Measurements from ENCODE around the gene SH3RF1.

Gene SH3RF1

DNA sequence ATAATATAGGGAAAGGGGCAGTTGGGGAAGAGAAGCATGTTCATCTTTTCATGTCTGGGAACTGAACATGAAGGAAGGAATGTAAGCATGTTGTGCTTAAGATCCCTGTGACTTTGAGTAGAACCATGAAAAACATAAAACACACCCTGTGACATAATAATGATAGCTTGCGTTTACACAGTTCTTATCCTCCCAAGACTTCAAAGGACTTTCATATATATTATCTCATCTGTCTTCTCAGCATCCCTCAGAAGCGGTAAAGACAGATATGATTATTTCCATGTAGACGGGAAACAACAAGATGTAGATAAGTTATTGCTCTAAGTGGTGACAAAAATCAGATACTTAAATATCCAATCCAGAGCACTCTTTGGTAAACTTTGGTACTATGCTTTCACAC, 3.3 kb upstream of the SH3RF1 start:
- no peak for DNase-seq

DNA sequence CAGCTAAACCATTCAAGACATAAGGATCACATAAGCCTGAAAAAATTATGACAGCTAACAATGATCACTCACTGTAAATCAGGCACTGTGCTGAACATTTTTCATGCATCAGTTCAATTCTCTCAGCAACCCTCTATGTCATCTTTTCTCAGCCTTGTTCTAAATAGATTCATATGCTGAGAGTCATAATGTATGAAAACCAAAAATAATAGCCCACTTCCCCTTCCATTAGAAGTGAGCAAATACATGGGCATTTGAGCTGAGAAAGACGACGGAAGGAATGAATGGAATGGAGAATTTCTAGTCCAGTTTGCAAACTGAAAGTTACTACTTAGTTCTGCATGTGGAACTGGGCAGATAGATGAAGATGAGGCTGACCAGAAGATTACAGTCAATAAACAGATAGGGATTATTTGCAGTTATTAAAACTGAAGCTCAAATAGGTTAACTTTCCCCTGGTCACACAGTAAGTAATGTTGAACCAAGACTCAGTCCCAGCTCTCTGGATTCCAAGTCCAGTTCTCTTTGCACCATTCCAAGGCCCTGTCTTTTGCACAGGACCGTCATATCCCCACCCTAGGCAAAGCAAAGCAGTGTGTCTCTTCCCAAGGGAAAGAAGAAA, 1.6 kb upstream of the SH3RF1 start:
- DNase-seq, result no peak

DNA sequence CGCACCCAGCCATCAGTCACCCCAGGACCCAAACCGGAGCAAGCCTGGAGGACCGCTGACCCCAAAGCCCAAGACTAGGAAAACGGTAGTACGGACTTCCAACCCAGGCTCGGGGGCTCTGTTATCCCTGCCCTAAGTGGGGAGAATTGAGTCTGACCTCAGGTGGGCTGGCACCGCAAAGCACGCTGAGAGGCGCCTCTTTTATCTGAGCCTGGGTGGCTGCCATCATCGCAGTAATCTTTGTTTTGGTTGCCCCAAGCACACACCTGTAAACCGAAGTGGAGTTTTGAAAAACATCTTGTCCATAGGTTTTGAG, 894 bp upstream of the SH3RF1 start:
- no peak for DNase-seq

DNA sequence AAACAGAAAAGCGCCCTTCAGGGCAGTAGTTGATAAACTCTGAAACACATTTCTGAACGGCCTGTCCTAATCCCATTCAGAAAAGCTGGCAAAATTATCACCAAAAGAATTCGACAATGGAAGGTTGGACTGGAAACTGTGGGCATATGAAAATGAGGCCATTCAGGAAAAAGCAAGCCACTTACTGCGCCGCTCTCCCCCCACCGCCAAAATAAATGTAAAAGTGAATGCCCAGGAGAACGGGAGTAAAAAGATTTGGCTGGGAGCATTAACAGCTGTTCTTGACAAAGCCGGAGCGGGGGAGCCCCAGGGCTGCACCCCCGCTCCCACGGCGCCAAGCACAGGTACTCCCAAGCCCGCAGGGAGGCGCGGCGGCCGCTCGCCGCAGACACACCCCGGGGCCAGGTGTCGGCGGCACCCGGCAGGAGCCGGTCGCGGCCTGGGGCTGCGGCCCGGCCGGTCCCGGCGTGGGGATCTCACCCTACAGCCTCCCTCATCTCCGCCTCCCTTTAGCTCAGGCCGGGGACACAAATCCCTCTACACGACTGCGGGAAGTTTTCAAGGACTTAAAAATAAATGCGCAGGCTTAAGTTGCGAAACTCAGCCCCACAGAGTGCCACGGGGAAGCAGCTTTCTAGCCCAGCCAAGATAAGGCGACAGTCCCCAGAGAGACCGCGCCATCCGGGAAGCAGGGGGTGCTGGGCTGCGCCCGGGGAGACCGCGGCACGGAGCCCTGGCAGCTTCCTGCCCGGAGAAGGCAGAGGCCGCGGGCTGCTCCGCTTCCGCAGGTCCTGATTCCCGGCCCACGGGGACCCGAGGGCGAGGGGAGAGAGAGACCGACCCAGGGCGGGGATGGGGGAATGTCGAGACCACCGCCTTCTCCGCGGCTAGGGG, 593 bp downstream of the SH3RF1 start:
- no peak for DNase-seq

DNA sequence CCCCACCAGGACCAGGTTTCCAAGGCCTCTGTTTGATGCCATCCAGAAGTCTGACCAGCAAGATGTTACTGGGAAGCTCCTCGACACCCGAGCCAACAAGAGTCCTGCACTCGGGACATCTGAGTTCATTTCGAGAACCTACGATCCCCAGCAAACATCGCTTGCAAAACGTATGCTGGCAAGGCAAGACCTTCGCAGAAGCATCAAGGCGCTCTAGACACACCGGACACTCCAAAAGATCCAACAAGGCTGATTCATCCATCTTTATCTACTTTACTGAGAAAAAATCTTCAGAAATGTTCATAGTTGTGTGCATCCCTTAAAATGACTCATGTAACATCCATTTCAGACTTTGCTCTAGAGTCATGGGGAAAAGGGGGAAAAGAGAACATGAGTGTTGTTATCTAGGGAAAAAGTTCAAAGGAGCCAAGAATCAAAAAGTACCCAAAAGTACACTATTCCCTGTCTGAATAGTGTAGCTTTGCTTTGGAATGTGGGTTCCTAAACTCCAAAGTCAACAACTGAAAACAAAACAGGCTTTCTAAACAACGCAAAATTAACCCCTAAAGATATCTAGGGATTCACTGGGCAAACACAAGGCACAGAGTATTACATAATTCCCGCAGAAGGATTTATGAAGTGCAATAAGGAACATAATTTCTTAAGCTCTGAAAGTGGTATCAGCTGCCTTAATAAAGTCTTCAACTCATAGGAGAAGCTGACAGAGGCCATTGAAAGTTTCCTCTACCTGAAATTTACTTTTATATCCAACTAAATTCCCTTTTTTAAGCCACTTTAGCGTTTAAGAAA, 1.6 kb downstream of the SH3RF1 start:
- no peak for DNase-seq

DNA sequence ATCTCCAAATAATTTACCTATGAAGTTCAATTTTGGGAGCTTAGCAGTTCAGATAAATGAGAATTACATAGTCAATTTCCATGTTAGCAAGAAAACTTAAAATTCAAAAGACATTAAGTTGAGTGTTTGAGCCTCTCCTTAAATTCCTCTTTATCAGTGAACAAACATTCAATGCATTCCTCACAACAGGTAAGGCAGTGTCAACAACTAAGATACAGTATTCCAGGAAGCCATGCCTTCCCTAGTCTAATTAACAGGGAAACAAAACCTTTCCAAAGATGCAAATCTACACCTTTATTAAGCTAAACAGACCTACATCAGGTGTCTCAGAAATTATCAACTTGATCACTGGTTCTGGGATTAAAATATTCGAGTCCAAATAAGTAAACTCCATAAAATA, 3.7 kb downstream of the SH3RF1 start:
- no peak for DNase-seq

DNA sequence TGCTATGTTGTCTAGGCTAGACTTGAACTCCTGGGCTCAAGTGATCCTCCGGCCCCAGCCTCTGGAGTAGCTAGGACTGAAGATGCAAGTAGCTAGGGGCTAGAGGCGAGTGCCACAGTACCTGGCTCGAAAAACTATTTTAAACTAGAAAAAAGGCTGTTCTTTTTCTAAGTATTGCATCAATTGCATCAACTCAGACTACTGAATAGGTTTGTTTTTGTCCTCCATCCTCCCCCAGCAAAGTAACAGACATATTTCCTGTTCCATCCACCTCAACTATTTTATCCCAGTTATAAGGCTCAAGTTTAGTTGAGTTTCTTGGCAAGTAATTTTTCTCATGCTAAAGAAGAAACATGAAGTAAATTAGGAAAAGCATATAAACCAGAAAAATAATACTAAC, 4.1 kb downstream of the SH3RF1 start:
- DNase-seq, result no peak

DNA sequence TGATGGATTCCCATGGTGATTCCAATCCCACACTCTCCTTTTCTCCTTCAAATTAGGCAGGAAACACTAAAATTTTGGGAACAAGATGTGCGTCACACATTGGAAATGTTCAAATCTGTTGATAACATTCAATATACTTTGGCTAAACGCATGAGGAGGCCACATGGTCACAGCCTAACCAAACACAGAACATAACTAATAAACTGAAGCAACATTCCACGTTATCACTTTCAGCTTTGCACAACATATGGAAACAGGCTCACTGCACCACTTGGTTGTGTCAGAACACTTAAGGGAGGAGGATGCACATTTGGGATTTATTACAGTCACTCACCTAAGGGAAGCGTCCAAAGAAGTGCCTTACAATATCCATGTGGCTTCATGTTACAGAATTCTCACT, 4.7 kb downstream of the SH3RF1 start:
- no peak for DNase-seq

DNA sequence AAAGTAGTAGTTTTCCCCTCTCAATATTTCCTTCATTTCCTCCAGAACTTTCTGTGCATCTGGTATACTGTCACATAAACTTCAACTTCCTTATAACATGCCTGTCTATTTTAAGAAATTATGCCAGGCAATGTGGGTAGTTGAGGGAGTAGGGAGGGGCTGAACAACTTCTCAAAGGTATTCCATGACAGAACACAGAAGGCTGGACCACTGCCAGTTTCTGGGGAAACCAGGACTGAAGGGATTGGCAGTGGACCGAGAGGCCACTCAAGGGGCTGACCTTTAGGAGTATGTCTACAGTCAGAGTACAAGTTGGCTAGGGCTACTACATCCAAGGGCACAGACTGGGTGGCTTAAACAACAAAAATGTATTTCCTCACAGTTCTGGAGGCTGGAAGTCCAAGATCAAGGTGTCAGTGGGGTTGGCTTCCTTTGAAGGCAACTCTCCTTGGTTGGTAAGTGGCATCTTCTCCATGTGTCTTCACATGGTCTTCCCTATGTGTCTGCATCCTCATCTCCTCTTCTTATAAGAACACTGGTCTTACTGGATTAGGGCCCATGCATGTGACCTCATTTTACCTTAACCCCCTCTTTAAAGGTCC, 6.9 kb downstream of the SH3RF1 start:
- DNase-seq, result no peak

DNA sequence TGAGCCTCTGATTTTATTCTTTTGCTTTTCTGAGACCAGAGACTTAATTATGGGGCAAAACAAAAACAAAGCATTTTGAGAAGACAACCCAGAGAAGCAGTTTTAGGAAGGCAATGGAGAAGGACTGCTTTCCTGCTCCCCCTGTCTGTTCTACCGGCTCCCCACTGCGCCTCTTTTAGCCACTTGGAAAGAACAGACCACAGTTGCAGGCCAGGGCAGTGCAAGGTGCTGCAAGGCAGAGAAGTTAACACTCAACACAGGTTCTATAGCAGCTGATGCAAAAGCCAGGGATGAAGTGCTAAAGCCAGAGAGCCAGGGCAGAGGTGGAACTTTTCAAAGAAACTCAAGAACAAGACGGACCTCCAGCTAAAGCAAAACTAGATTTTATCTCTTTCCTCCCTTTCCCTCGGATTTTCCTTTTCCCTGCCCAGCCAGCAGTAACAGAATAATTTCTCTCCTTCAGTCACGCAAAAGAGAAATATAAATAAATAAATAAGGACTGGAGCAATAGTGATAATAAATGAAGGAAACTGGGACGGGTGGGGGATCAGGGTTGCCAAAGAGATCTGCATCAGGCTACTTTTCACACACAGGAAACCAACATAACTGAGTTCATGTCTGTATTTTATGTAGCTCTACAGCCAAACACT, 10.4 kb downstream of the SH3RF1 start:
- no peak for DNase-seq

DNA sequence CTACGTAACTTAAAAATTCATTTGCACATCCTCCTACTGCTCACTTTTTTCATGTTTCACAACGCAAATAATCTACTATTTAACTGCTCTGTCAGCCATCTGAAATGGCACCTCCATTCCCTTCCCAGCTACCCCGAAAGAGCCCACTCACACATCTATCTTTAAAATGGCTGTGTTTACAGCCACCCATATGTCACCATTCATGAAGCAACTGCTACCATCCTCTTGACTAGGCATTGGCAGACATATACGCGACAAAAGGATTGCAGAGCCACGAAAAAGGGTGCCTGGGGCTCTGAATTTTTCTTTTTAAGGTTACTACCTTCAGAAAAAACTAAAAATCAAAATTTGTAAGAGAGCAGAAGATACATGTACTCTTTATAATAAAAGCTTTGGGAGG, 11.5 kb downstream of the SH3RF1 start:
- no peak for DNase-seq

DNA sequence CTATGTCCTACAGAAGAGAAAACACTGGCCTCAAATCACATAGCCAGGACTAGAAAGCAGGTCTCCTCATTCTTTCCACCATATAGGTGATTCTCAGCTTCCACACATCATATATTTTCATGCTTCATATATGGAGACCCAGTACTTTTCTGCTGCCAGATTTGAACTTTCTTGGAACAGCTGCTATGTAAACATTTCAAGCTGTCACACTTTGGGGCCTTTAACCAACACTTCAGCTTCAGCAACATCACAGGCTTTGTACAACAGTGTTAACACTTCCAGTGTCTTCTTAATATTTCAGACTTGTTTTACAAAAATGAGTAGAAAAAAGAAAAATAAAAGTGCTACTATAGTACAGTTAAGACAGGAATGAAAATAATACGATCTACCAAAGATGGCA, 12.6 kb downstream of the SH3RF1 start:
- no peak for DNase-seq

DNA sequence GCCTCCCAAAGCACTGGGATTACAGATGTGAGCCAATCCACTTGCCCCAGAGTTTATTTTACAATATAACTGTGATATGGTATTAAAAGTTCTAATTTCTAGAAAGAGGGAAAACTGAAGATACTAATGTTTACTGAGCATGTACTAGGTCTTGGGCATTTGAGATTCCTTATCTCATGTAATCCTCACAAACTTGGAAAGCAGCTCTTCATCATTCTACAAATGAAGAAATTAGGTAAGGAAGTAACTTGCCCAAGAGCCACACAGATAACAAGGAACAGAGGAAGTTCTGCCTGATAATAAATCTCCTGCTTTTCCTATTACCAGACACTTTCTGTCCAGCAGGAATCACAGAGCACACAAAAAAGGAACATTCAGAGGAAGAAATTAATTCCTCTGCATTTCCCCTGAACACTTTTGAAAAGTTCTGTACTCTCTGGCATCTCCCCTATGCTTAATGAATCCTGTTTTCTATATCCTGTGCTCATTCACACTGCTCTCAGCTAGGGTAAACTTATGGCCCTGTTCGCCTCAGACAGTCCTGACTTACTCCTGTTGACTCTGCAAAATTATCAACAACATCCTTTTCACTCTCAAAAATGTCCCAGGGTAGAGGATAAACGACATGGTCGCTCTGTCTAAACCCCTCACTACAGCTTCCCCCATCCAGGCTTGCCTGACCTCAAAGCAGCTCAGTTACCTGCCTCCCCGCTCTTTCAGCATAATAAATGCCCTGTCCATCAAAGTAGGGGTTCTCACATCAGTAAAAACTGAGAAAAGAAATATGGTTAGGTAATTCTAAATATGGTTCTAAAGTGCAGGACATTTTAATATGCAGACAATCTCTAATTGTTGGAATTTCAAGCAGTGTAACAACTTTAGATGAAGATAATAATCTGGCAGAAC, 13.6 kb downstream of the SH3RF1 start:
- DNase-seq, result no peak

DNA sequence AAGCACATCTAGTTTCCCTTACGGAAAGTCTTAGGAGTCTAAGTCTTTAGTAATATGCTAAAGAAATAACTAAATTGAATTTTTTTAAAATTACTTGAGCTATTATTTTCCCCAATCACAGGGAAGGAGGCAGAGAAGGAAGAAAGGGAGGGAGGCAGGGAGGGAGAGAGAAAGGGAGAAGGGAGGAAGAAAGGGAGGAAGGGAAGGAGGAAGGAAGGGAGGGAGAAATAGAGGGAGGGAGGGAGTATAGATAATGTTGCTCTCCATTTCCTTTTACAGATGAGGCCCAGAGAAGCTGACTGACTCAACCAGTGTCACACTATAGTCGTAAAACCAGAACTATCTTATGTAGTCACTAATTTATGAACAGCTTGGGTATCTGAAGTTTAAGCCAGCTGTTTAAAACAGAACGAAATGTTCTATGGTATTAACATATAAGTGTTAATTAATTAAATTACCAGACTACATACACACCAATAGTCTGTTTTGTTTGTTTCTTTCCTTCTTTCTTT, 14.6 kb downstream of the SH3RF1 start:
- no peak for DNase-seq

DNA sequence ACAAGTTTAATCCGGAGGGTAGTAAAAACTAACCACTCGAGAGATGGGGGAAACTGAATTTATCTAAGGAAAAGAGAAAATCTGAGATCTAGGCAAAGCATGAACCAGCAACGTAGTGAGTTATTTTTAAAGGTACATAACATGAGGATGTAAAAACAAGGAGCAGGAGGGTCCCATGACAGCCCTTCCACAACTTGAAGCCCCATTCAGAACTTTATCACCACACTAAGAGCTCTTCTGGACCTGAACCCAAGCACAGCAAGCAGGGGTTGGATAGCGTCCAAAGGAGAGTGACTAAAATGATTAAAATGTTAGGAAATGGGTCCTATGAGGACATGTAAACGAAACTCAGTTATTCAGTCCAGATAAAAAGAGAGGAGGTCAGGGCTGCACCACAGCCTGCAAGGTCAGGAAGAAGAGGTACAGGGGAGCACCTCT, 16.2 kb downstream of the SH3RF1 start:
- no peak for DNase-seq

DNA sequence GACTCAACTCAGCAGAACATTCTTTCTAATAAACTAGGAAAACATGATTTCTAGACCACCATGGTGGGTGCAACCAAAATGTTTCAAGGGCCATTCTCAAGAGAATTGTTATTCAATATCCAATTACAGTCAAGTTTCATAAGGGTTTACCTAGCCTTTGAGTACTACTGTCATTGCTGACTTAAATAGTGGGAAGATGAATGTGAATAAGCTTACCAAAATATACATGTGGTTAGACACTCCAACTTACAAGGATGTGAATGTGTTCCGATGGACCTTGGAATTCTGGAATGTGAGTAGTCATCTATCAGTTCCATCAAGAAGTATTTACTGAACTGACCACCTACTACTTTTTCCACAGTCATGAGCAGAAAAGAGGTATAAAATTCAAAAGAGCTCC, 16.9 kb downstream of the SH3RF1 start:
- no peak for DNase-seq

DNA sequence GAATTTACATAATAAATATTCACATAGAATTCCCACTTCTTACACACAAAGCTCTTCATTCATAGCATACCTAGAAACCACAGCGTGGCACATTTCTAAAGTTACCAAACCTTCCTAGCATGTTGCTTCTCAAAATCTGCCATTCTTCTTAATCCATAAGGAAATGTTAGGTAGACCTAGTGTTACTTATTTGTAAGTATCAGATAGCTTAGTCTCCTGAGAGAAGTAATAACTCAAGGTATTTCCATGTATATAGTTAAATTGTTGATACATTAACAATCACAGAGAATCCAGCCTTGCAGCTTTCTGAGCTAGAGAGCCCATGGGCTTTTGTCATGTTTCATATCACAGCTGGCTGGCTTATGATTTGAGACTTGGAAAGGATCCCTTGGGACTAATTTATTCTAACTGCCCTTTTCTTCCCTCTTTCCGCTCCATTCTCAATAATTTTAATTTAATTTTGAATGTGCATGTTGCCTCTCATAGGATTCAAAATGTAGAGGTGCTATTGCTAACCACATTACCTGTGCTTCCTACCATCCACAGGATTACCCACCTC, 17.6 kb downstream of the SH3RF1 start:
- DNase-seq, result no peak

DNA sequence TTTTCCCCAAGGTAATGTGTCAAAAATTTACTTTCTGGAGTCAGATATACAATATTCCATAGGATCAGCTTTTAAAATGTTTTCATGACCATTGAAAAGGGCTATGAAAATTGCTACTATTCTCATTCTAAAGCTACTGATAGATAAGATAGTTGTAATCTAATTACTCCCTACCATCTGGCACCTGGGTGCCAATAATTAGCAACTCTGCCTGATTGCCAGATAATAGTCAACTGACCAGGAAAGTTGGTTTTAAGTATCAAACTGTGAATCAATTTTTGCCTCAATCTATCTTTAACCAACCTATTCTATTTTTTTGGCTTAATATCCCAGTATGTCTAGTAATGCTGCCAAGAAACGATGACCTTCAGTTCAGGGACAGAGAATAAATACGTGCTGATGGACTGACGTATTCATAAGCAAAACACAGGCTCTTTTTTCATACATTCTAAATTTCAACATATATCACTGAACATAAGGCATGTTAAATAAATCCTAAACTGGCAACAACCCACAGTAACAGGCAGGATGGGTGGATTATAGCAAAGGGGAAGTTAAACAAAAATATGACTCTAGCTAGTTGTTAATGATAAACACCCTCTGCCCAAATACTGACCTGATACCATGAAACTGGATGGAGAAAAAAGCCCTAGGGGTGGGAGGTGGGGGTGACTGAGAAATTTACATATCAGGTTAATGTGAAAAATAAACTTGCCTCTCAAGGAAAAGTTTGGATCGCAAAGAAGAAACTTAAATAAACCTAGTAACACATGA, 18.2 kb downstream of the SH3RF1 start:
- DNase-seq, result no peak

DNA sequence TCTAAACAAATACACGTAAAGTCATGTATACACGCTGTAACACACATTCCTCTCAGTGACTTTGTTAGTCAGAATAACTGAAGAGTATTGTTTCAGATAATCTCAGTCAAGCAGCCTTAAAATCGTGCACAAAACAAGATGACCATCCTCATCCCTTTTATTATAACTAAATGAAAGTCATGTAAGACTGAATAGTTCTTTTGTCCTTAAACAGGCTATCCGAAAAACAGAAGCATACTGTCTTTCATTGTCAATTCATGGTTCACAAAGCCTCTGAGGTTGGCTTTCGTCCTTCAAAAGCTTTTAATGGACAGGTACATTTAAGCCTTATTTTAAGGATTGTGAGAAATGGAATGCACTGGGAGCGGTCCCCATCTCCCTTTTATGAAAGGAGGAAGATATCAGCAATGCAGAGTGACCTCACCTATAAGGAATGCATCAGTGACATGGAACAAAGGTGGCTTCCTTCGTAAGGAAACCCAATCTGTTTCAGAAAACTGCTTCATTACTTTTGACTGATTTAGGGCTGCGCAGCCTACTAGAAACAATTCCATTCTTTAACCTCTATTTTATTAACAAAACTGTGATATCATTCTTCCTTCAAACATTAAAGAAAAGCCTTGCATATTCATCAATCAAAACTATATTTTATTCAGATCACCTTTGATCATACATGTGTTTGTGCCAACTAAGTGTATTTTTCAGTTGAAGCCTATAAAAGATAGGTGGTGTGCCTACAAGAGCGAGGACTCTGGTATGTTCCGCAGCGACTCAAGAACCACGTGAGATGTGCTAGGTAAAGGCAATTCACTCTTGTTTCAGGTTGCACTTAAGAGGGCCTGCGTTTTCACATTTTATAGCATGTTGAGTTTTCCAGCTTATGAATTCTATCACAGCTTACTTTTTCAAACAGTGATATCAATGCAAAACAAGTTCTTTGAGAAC, 19.2 kb downstream of the SH3RF1 start:
- no peak for DNase-seq
